ENCODE measurements around the gene KERA.

Gene KERA

GRCh38 chr12:91007531-91008290 is 50.1 kb downstream of the KERA start:
- no peak for DNase-seq

- no peak for DNase-seq
Measured at GRCh38 chr12:91004872-91005271, 53.0 kb downstream of the KERA start, which contains the start of gene EPYC. Gene EPYC (minus strand): TSS chr12:91004972. CDS start chr12:91002565, 2,407 bp downstream.

- DNase-seq, result no peak
Measured at GRCh38 chr12:91003737-91004136, 54.1 kb downstream of the KERA start.

- peak; percentile 10 for DNase-seq
Measured at GRCh38 chr12:91001306-91001705, 56.5 kb downstream of the KERA start.
